HepG2 (cell line): Measurements from ENCODE around the gene NLRP8. TPM values are rescaled to one million over a fixed set of nuclear protein-coding genes. Genes with fewer than 3 reads are reported as not detected.
A peak's percentile ranks its signal among the peaks of the same experiment; 100 is the strongest.
"Not testable (repeated sequence)": the region's sequence is repeated elsewhere in the genome, so short reads cannot be mapped to it uniquely, and the experiment has no call there.

ENCODE experiments used
- ATAC-seq: fragments of 200-7000 bp; cut with Tn5 transposase; 3 replicates; pipeline ENCODE4 v1.9.1; 2020; ENCODE audit warnings: mild to moderate bottlenecking, moderate library complexity
- BruUV-seq: library from RNA; stranded (reverse); fragments of 400-500 nt; replicated peaks from 2 replicates; lab custom pipeline; 2021; lab: Mats Ljungman, UMichigan
- CTCF ChIA-PET: fragments of 300-600 bp; formaldehyde crosslinking; extraction: SDS; loops from one replicate; lab custom pipeline; 2021; ENCODE audit warnings: low total read pairs, inconsistent platforms, low intra/inter-chr PET ratio; lab: Yijun Ruan, JAX
- POLR2A ChIA-PET: fragments of 350-600 bp; sonication (Branson Sonifier 250); formaldehyde crosslinking; loops from one replicate; lab custom pipeline; 2020; ENCODE audit warnings: antibody characterized with exemption, inconsistent platforms; lab: Yijun Ruan, JAX
- DNase-seq: peaks from one replicate; pipeline ENCODE4 v3.0.0-alpha.2; 2015; ENCODE audit warnings: low spot score
- FAIRE-seq: peaks from 3 replicates; lab custom pipeline; 2011; peaks lifted over from hg19 to GRCh38; lab: Jason Lieb, UNC
- H2AFZ ChIP-seq: one replicate; pipeline ENCODE4 v1.6.1; 2011; ENCODE audit warnings: low read length, inconsistent platforms
- H3K27ac ChIP-seq: fragments of 300-600 bp; 3 replicates; pipeline ENCODE4 v1.8.0; 2011; ENCODE audit warnings: mixed run types, mild to moderate bottlenecking, mixed read lengths, low read length, inconsistent platforms; ENCODE audit not compliant: insufficient read depth; ENCODE audit errors: extremely low read length
- H3K27me3 ChIP-seq, 2 experiments: fragments of 200-600 bp in 1 of 2; 2 replicates in 1 of 2; 3 replicates in 1 of 2; pipeline versions ENCODE4 v1.6.0 to v1.8.0; 2011; ENCODE audit warnings: low read length in 2 of 2, mild to moderate bottlenecking in 2 of 2, moderate library complexity in 2 of 2, inconsistent platforms in 1 of 2; ENCODE audit not compliant: insufficient read depth in 2 of 2, control insufficient read depth in 1 of 2
- H3K36me3 ChIP-seq, 2 experiments: fragments of 200-600 bp in 1 of 2; replicated peaks in 1 of 2; 2 replicates in 1 of 2; 3 replicates in 1 of 2; pipeline versions ENCODE4 v1.5.1 to v1.8.0; 2011; ENCODE audit warnings: low read length in 2 of 2, inconsistent platforms in 1 of 2; ENCODE audit not compliant: insufficient read depth in 2 of 2, control insufficient read depth in 1 of 2
- H3K4me1 ChIP-seq: 2 replicates; pipeline ENCODE4 v1.5.1; 2012; ENCODE audit warnings: low read length, inconsistent platforms; ENCODE audit not compliant: insufficient read depth
- H3K4me2 ChIP-seq: 2 replicates; pipeline ENCODE4 v1.6.0; 2011; ENCODE audit warnings: low read depth, low read length, inconsistent platforms
- H3K4me3 ChIP-seq, 3 experiments: fragments of 200-600 bp in 1 of 3; sonication (generic), shearing (Covaris generic) in 1 of 3; replicated peaks in 1 of 3; 2 replicates each; pipeline ENCODE4 v1.5.1; 2011 to 2016; ENCODE audit warnings: low read length in 3 of 3, inconsistent platforms in 2 of 3, low read depth in 2 of 3, mild to moderate bottlenecking in 2 of 3, control low read depth in 1 of 3, mixed read lengths in 1 of 3; ENCODE audit not compliant: insufficient read depth in 1 of 3
- H3K79me2 ChIP-seq: one replicate; pipeline ENCODE4 v1.6.1; 2011; ENCODE audit warnings: low read length, inconsistent platforms; ENCODE audit not compliant: insufficient read depth
- H3K9ac ChIP-seq: 2 replicates; pipeline ENCODE4 v1.6.0; 2011; ENCODE audit warnings: mild to moderate bottlenecking, low read depth, low read length, inconsistent platforms; ENCODE audit not compliant: insufficient read depth
- H3K9me3 ChIP-seq: 2 replicates; pipeline ENCODE4 v1.5.1; 2012; ENCODE audit warnings: mild to moderate bottlenecking, low read length
- H4K20me1 ChIP-seq: 2 replicates; pipeline ENCODE4 v1.6.0; 2011; ENCODE audit warnings: inconsistent platforms, mild to moderate bottlenecking, low read length, moderate library complexity; ENCODE audit not compliant: insufficient read depth
- MIER2 ChIP-seq: IDR thresholded peaks from 2 replicates; pipeline ENCODE4 v1.6.1; 2016; ENCODE audit warnings: missing biosample characterization, missing genetic modification reagents
- WGBS: methylation state at CpG from one replicate; pipeline ENCODE4 v1.1.6; 2017; ENCODE audit warnings: low lambda C conversion rate; 5-methylcytosine and 5-hydroxymethylcytosine counted together
- in situ Hi-C: cut with HindIII; loops from 2 replicates; pipeline ENCODE4 v1.10.0; 2017; ENCODE audit warnings: low pct_unique_long_range_greater_than_20kb; ENCODE audit not compliant: extremely low pct_ligation_motif_present
- intact Hi-C: fragments of 100-400 bp; cut with micrococcal nuclease; formaldehyde crosslinking; loops from one replicate; pipeline ENCODE4 v1.10.0; 2022; ENCODE audit not compliant: unreplicated experiment
- polyA plus RNA-seq, 8 experiments: library from polyadenylated mRNA; depleted of rRNA in 3 of 8; stranded (reverse) in 7 of 8; unstranded in 1 of 8; fragments of >200 nt; fragmentation: Illumina TruSeq in 4 of 8; extraction: Trizol in 4 of 8; gene quantifications; 2 replicates each; pipeline versions ENCODE4 v1.2.1 to v1.2.3, GENCODE V29; 2011 to 2016; ENCODE audit warnings: low read depth in 4 of 8, missing spikeins in 1 of 8, mixed read lengths in 1 of 8; ENCODE audit not compliant: insufficient read depth in 1 of 8
- total RNA-seq, 5 experiments: library from RNA; depleted of rRNA; stranded (reverse); fragments of >200 nt; fragmentation: Illumina TruSeq; extraction: Trizol; gene quantifications; 2 replicates each; pipeline ENCODE4 v1.2.3, GENCODE V29; 2016; ENCODE audit warnings: low read depth in 1 of 5
- TF ChIP-seq, protein P1 (sequence below), 2 experiments: IDR thresholded peaks; 2 replicates each; pipeline ENCODE4 v1.6.1; 2011 to 2012; ENCODE audit warnings: low read length in 2 of 2, borderline replicate concordance in 1 of 2, low read depth in 1 of 2, mild to moderate bottlenecking in 1 of 2, moderate library complexity in 1 of 2

NLRP8 gene
- total and polyA plus RNA-seq, 2 of the 13 experiments (the other 11 are each of a cell fraction or from before 2014, with no cell fraction given): not detected

DNA sequence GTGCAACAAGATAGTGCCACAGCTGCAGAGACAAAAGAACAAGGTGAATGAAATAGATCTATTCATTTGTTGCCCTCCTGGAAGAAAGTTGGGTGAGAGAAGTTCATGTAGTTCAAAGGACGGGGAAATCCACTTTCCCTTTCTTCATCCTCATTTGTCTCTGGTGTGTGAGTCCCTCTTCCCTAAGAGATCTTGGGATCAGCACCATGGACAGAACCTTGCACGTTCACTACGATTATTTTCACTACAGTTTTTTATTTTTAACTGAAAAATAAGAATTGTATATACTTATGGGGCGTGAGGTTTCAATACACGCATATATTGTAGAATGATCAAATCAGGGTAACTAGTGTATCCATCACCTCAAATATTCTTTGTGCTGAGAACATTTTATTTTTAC lies 68.1 kb downstream of the NLRP8 start (continued):
- TF ChIP-seq, protein P1, sequence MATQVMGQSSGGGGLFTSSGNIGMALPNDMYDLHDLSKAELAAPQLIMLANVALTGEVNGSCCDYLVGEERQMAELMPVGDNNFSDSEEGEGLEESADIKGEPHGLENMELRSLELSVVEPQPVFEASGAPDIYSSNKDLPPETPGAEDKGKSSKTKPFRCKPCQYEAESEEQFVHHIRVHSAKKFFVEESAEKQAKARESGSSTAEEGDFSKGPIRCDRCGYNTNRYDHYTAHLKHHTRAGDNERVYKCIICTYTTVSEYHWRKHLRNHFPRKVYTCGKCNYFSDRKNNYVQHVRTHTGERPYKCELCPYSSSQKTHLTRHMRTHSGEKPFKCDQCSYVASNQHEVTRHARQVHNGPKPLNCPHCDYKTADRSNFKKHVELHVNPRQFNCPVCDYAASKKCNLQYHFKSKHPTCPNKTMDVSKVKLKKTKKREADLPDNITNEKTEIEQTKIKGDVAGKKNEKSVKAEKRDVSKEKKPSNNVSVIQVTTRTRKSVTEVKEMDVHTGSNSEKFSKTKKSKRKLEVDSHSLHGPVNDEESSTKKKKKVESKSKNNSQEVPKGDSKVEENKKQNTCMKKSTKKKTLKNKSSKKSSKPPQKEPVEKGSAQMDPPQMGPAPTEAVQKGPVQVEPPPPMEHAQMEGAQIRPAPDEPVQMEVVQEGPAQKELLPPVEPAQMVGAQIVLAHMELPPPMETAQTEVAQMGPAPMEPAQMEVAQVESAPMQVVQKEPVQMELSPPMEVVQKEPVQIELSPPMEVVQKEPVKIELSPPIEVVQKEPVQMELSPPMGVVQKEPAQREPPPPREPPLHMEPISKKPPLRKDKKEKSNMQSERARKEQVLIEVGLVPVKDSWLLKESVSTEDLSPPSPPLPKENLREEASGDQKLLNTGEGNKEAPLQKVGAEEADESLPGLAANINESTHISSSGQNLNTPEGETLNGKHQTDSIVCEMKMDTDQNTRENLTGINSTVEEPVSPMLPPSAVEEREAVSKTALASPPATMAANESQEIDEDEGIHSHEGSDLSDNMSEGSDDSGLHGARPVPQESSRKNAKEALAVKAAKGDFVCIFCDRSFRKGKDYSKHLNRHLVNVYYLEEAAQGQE (IDR thresholded peaks at IDR 0.05; ENCODE audit: borderline replicate concordance in 1 of 2, low read depth in 1 of 2, low read length in 2 of 2): peak; percentile 58 to 95

DNA sequence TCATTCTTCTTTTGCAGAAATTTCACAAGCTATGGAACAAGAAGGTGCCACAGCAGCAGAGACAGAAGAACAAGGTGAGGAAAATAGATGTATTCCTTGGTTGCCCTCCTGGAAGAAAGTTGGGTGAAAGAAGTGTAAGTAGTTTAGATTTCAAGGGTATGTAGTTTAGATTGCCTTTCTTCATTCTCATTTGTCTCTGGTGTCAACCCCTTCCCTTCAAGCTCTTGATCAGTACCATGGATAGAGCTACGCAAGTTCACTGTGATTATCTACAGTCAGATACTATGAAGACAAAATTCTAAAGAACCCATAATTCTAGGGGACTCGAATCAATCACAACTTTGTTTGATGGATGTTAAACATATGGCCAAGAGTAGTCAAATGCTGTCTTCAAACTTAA lies 71.7 kb downstream of the NLRP8 start:
- H3K4me3 ChIP-seq, DNase-seq, H3K9me3 ChIP-seq, H2AFZ ChIP-seq, H3K27me3 ChIP-seq, H3K36me3 ChIP-seq, ATAC-seq, POLR2A ChIA-PET, in situ Hi-C loops, H3K9ac ChIP-seq, BruUV-seq, H3K27ac ChIP-seq, H3K4me1 ChIP-seq, H3K79me2 ChIP-seq, intact Hi-C loops, CTCF ChIA-PET, H3K4me2 ChIP-seq, H4K20me1 ChIP-seq: not testable (repeated sequence)
- FAIRE-seq: peak; percentile 72
- 0% methylated on average over 2 of the region's 2 CpGs for WGBS
- TF ChIP-seq, protein P1 (IDR thresholded peaks at IDR 0.05; ENCODE audit: borderline replicate concordance in 1 of 2, low read depth in 1 of 2, low read length in 2 of 2): peak in 1 of 2 experiments; percentile 71; a peak in 2 of 4 replicates
- TF ChIP-seq MIER2 (CRISPR knock-in tag): peak; percentile 81; the same call in 1 of the 2 replicates
